ENCODE data around the gene ZBTB16.

The ZBTB16 gene

DNA sequence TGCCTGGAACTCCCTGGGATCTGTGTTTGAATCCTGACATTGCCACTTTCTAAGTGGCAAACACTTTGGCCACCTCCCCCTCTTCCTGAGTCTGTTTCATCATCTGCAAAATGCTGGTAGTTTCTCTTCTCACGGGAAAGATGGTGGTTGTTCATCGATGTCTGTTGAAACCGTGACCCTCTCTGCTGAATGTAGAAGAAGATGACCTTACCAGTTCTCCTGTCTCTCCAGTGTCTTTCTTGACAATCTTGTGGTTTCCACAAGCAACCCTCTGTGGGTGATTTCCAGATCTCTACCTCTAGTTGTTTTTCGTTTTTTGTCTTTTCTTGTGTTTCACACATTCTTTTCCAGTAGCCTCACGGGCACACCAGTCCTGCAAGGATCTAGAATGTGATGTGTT, 27.5 kb downstream of the ZBTB16 start:
- Histone ChIP-seq H3K36me3 (ENCODE audit: insufficient read depth) (no peaks in the 10 kb centered on the region), H3K79me2 (ENCODE audit: insufficient read depth, low read depth) (no peaks in the 10 kb centered on the region), H3K4me3 (IDR thresholded peaks at IDR 0.05; ENCODE audit: insufficient read depth, low read depth, low read length) (no peak overlapping the region)

DNA sequence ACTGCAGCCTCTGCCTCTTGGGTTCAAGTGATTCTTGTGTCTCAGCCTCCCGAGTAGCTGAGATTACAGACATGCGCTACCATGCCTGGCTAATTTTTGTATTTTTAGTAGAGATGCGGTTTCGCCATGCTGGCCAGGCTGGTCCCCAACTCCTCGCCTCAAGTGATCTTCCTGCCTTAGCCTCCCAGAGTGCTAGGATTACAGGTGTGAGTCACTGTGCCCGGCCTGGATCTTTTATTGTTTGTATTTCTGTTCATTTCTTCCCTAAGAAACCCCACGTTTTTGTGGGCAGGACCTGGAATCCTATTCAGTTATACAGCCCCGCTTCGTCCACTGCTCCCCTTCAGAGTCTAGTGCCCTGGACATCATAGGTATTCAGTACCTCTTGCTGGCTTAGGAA, 28.7 kb downstream of the ZBTB16 start:
- Histone ChIP-seq H3K4me3 (IDR thresholded peaks at IDR 0.05; ENCODE audit: insufficient read depth, low read depth, low read length) (no peak overlapping the region), H2AFZ (ENCODE audit: low read depth) (no peak overlapping the region), H3K27me3 (ENCODE audit: insufficient read depth, low read depth) (no peaks in the 10 kb centered on the region), H4K20me1 (ENCODE audit: insufficient read depth) (no peaks in the 10 kb centered on the region), H3K4me1 (ENCODE audit: low read depth, poor library complexity, severe bottlenecking) (no peaks in the 10 kb centered on the region), H3K36me3 (ENCODE audit: insufficient read depth) (no peaks in the 10 kb centered on the region), H3K79me2 (ENCODE audit: insufficient read depth, low read depth) (no peaks in the 10 kb centered on the region), H3K4me2 (no peak overlapping the region), H3K27ac (no peak overlapping the region), H3K9ac (no peak overlapping the region)
- TF ChIP-seq, protein P1, sequence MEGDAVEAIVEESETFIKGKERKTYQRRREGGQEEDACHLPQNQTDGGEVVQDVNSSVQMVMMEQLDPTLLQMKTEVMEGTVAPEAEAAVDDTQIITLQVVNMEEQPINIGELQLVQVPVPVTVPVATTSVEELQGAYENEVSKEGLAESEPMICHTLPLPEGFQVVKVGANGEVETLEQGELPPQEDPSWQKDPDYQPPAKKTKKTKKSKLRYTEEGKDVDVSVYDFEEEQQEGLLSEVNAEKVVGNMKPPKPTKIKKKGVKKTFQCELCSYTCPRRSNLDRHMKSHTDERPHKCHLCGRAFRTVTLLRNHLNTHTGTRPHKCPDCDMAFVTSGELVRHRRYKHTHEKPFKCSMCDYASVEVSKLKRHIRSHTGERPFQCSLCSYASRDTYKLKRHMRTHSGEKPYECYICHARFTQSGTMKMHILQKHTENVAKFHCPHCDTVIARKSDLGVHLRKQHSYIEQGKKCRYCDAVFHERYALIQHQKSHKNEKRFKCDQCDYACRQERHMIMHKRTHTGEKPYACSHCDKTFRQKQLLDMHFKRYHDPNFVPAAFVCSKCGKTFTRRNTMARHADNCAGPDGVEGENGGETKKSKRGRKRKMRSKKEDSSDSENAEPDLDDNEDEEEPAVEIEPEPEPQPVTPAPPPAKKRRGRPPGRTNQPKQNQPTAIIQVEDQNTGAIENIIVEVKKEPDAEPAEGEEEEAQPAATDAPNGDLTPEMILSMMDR (conservative IDR thresholded peaks at IDR 0.05; ENCODE audit: low read depth, low read length), result no peak

More for the DNA sequence above, 27.5 kb downstream of the ZBTB16 start:
- H3K27ac ChIP-seq, result no peak overlapping the region
- H3K4me1 ChIP-seq (ENCODE audit: low read depth, poor library complexity, severe bottlenecking), result no peaks in the 10 kb centered on the region
- no peaks in the 10 kb centered on the region for H4K20me1 ChIP-seq (ENCODE audit: insufficient read depth)
- H2AFZ ChIP-seq (ENCODE audit: low read depth), result no peak overlapping the region
- no peaks in the 10 kb centered on the region for H3K27me3 ChIP-seq (ENCODE audit: insufficient read depth, low read depth)
- TF ChIP-seq, protein P1 (conservative IDR thresholded peaks at IDR 0.05; ENCODE audit: low read depth, low read length), result no peak
- no peak overlapping the region for H3K9ac ChIP-seq
- no peak overlapping the region for H3K4me2 ChIP-seq

DNA sequence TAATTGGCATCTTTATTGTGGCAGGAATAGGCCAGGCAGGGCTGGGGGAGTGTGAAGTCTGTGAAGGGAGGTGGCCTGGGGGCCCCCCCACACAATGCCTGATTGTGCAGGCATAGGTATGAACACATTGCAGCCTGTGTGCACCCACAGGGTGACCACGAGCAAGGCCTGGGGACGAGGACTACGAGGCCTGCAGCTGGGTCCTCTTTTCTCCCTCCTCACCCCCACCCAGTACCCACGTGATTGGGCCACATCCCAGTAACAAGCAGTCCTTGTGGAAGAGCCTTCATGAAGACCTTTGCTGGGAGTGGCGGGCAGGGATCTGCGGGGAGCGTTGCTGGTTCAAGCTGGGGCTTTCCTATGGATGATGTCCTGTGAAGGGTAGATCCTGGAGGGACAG, 29.3 kb downstream of the ZBTB16 start:
- H3K79me2 ChIP-seq (ENCODE audit: insufficient read depth, low read depth), result no peaks in the 10 kb centered on the region
- H3K4me2 ChIP-seq, result no peak overlapping the region
- H3K9ac ChIP-seq, result no peak overlapping the region
- TF ChIP-seq, protein P1 (conservative IDR thresholded peaks at IDR 0.05; ENCODE audit: low read depth, low read length), result no peak
- no peak overlapping the region for H3K4me3 ChIP-seq (IDR thresholded peaks at IDR 0.05; ENCODE audit: insufficient read depth, low read depth, low read length)
- H3K27ac ChIP-seq, result no peak overlapping the region
- no peaks in the 10 kb centered on the region for H3K36me3 ChIP-seq (ENCODE audit: insufficient read depth)
- no peaks in the 10 kb centered on the region for H3K27me3 ChIP-seq (ENCODE audit: insufficient read depth, low read depth)
- no peak overlapping the region for H2AFZ ChIP-seq (ENCODE audit: low read depth)
- no peaks in the 10 kb centered on the region for H3K4me1 ChIP-seq (ENCODE audit: low read depth, poor library complexity, severe bottlenecking)
- H4K20me1 ChIP-seq (ENCODE audit: insufficient read depth), result no peaks in the 10 kb centered on the region

- H3K27ac ChIP-seq, result no peak overlapping the region
- no peak overlapping the region for H3K9ac ChIP-seq
These were observed 30.2 kb downstream of the ZBTB16 start for GRCh38 chr11:114089748-114090147.

More at GRCh38 chr11:114089748-114090147, 30.2 kb downstream of the ZBTB16 start:
- Histone ChIP-seq H3K4me2 (no peak overlapping the region), H4K20me1 (ENCODE audit: insufficient read depth) (no peaks in the 10 kb centered on the region), H3K4me1 (ENCODE audit: low read depth, poor library complexity, severe bottlenecking) (no peaks in the 10 kb centered on the region), H3K36me3 (ENCODE audit: insufficient read depth) (no peaks in the 10 kb centered on the region), H3K79me2 (ENCODE audit: insufficient read depth, low read depth) (no peaks in the 10 kb centered on the region), H3K27me3 (ENCODE audit: insufficient read depth, low read depth) (no peaks in the 10 kb centered on the region), H3K4me3 (IDR thresholded peaks at IDR 0.05; ENCODE audit: insufficient read depth, low read depth, low read length) (no peak overlapping the region), H2AFZ (ENCODE audit: low read depth) (no peak overlapping the region)
- TF ChIP-seq, protein P1 (conservative IDR thresholded peaks at IDR 0.05; ENCODE audit: low read depth, low read length), result no peak
